PC-3 (cell line): ENCODE results near the gene TIGD2. TPM values are rescaled to one million over a fixed set of nuclear protein-coding genes. Genes with fewer than 3 reads are reported as not detected.

Source experiments
- ATAC-seq: fragments of 200-7000 bp; cut with Tn5 transposase; 2 replicates; pipeline ENCODE4 v1.9.1; 2020; ENCODE audit warnings: mild to moderate bottlenecking, moderate library complexity
- BruUV-seq: library from RNA; stranded (reverse); fragments of 400-500 nt; replicated peaks from 2 replicates; lab custom pipeline; 2021; lab: Mats Ljungman, UMichigan
- CTCF ChIA-PET: fragments of 300-600 bp; sonication (Branson Sonifier 250); formaldehyde crosslinking; loops from one replicate; lab custom pipeline; 2022; ENCODE audit warnings: antibody characterized with exemption; lab: Charles Lee
- POLR2A ChIA-PET: fragments of 300-600 bp; sonication (Branson Sonifier 250); formaldehyde crosslinking; loops from one replicate; lab custom pipeline; 2022; ENCODE audit warnings: antibody characterized with exemption; ENCODE audit not compliant: unreplicated experiment; lab: Charles Lee
- DNase-seq: peaks from one replicate; pipeline ENCODE4 v3.0.0-alpha.2; 2015
- H2AFZ ChIP-seq: fragments of 300-600 bp; sonication (generic); 2 replicates; pipeline ENCODE4 v1.6.0; 2016; ENCODE audit warnings: antibody characterized with exemption, low read length
- H3F3A ChIP-seq: fragments of 300-600 bp; sonication (generic); one replicate; pipeline ENCODE4 v1.6.0; 2017; ENCODE audit warnings: antibody characterized with exemption, low read length, control low read depth, mild to moderate bottlenecking; ENCODE audit not compliant: unreplicated experiment
- H3K27ac ChIP-seq: fragments of 300-600 bp; sonication (generic); 2 replicates; pipeline ENCODE4 v1.5.1; 2016; ENCODE audit warnings: mild to moderate bottlenecking, low read length
- H3K27me3 ChIP-seq: fragments of 300-600 bp; sonication (generic); 2 replicates; pipeline ENCODE4 v1.6.1; 2016; ENCODE audit warnings: low read length, mixed read lengths
- H3K36me3 ChIP-seq: fragments of 300-600 bp; sonication (generic); 2 replicates; pipeline ENCODE4 v1.6.1; 2016; ENCODE audit warnings: low read depth, mixed run types, low read length, mixed read lengths
- H3K4me1 ChIP-seq: fragments of 300-600 bp; sonication (generic); 2 replicates; pipeline ENCODE4 v1.5.1; 2016; ENCODE audit warnings: low read length; ENCODE audit not compliant: insufficient read depth
- H3K4me2 ChIP-seq: fragments of 300-600 bp; sonication (generic); 2 replicates; pipeline ENCODE4 v1.6.0; 2016; ENCODE audit warnings: low read length
- H3K4me3 ChIP-seq: fragments of 300-600 bp; sonication (generic); 2 replicates; pipeline ENCODE4 v1.5.1; 2016; ENCODE audit warnings: mild to moderate bottlenecking, low read length, mixed read lengths
- H3K79me2 ChIP-seq: fragments of 300-600 bp; sonication (generic); 2 replicates; pipeline ENCODE4 v1.6.1; 2017; ENCODE audit warnings: low read length, mixed read lengths
- H3K9ac ChIP-seq: fragments of 300-600 bp; sonication (generic); 2 replicates; pipeline ENCODE4 v1.6.0; 2016; ENCODE audit warnings: mild to moderate bottlenecking, low read length
- H3K9me2 ChIP-seq: fragments of 300-600 bp; sonication (generic); replicated peaks from 2 replicates; pipeline ENCODE4 v1.6.1; 2016; ENCODE audit warnings: mixed run types, low read length, mixed read lengths
- H3K9me3 ChIP-seq: fragments of 300-600 bp; sonication (generic); 2 replicates; pipeline ENCODE4 v1.6.1; 2016; ENCODE audit warnings: low read length, mixed read lengths
- H4K20me1 ChIP-seq: fragments of 300-600 bp; sonication (generic); 2 replicates; pipeline ENCODE4 v1.6.1; 2016; ENCODE audit warnings: low read length, mixed read lengths
- EZH2 ChIP-seq: fragments of 300-600 bp; sonication (generic); IDR thresholded peaks from one replicate; pipeline ENCODE4 v1.6.1; 2017; ENCODE audit warnings: antibody characterized with exemption, mild to moderate bottlenecking, low read length; ENCODE audit not compliant: unreplicated experiment
- EZH2phosphoT487 ChIP-seq: fragments of 300-600 bp; sonication (generic); IDR thresholded peaks from 2 replicates; pipeline ENCODE4 v1.6.1; 2018; ENCODE audit warnings: mild to moderate bottlenecking, antibody characterized with exemption, low read length, borderline replicate concordance
- intact Hi-C: fragments of 100-400 bp; cut with micrococcal nuclease; formaldehyde crosslinking; loops from 2 replicates; pipeline ENCODE4 v1.9.0; 2023
- total RNA-seq: library from RNA; depleted of rRNA; stranded (reverse); fragments of >200 nt; gene quantifications from 2 replicates; pipeline ENCODE4 v1.2.3, GENCODE V29; 2014
- TF ChIP-seq, protein P1 (sequence below): fragments of 300-600 bp; sonication (generic); conservative IDR thresholded peaks from 2 replicates; pipeline ENCODE4 v1.5.1; 2017; ENCODE audit warnings: antibody characterized with exemption, low read depth, mild to moderate bottlenecking, low read length

TIGD2 gene
- total RNA-seq, 1 experiment from 2014 or later = 5.4 TPM

DNA sequence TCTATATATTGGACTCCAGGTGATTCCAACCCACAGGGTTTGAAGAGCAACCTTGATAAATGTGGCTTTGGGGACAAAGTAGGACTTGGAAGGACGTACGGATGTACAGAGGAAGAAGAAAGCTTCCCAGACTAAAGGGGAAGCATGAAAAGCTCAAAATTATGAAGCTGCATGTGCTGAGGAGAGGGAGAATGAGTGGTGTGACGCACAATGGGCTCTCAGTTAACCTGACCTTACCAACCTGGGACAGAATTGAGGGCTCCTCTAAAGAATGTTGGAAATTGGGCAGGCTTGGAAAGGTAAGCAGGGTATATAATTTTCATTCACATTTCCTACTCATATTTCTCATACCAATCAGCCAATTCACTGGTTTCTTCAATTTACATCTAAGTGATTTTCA lies 10.5 kb upstream of the TIGD2 start:
- ATAC-seq (no peak), DNase-seq (no peak)
- Histone ChIP-seq H3F3A (no peaks in the 10 kb centered on the region), H3K27me3 (no peaks in the 10 kb centered on the region), H3K4me3 (no peak overlapping the region), H2AFZ (no peak overlapping the region), H3K9me3 (no peaks in the 10 kb centered on the region), H3K9me2 (no peaks in the 10 kb centered on the region), H3K27ac (no peak overlapping the region), H3K4me1 (no peaks in the 10 kb centered on the region), H4K20me1 (no peaks in the 10 kb centered on the region), H3K4me2 (no peak overlapping the region), H3K36me3 (no peaks in the 10 kb centered on the region), H3K9ac (no peak overlapping the region), H3K79me2 (no peaks in the 10 kb centered on the region)
- intact Hi-C loops = no loop called here
- no TSS peak for BruUV-seq
- POLR2A ChIA-PET = no interaction called here
- no peak for TF ChIP-seq EZH2
- no peak for TF ChIP-seq EZH2phosphoT487
- TF ChIP-seq, protein P1, sequence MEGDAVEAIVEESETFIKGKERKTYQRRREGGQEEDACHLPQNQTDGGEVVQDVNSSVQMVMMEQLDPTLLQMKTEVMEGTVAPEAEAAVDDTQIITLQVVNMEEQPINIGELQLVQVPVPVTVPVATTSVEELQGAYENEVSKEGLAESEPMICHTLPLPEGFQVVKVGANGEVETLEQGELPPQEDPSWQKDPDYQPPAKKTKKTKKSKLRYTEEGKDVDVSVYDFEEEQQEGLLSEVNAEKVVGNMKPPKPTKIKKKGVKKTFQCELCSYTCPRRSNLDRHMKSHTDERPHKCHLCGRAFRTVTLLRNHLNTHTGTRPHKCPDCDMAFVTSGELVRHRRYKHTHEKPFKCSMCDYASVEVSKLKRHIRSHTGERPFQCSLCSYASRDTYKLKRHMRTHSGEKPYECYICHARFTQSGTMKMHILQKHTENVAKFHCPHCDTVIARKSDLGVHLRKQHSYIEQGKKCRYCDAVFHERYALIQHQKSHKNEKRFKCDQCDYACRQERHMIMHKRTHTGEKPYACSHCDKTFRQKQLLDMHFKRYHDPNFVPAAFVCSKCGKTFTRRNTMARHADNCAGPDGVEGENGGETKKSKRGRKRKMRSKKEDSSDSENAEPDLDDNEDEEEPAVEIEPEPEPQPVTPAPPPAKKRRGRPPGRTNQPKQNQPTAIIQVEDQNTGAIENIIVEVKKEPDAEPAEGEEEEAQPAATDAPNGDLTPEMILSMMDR = no peak
- CTCF ChIA-PET = no interaction called here

DNA sequence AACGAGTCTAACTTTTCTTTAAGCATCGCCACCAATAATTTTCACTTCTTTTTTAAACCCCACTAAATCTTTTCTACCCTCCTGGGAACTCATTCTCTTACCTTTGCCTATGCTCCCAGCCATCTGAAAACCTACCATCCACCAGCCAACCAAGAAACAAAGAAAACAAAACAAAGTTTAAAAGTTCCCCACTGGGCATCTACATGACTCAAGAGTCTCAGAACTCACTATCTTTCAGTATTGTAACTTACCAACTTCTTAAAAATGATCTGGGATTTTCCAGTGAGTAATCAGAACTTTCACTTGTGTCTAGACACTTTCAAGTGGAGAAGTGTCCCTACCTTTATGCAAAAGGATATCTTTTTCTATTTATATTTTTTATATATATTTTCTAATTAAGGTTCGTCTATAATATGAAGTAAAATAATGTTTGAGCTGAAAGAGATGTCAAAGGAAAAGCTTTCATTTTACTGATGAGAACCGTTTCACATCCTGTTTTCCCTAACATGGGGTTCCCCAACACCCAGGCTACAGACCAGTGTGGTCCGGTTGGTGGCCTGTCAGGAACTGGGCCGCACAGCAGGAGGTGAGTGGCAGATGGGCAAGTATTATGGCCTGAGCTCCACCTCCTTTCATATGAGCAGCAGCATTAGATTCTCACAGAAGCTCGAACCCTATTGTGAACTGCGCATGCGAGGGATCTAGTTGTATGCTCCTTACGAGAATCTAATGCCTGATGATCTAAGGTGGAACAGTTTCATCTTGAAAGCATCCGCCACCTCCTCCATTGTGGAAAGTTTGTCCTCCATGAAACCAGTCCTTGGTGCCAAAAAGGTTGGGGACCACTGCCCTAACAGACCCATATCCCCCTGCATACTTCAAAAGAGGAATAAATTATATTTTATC lies 9.8 kb upstream of the TIGD2 start:
- ATAC-seq = no peak
- Histone ChIP-seq H3F3A (no peaks in the 10 kb centered on the region), H3K4me1 (no peaks in the 10 kb centered on the region), H3K79me2 (no peaks in the 10 kb centered on the region), H3K36me3 (no peaks in the 10 kb centered on the region), H3K4me3 (no peak overlapping the region), H2AFZ (no peak overlapping the region), H3K9me2 (no peaks in the 10 kb centered on the region), H3K9ac (no peak overlapping the region), H4K20me1 (no peaks in the 10 kb centered on the region), H3K4me2 (no peak overlapping the region), H3K27ac (no peak overlapping the region), H3K9me3 (no peaks in the 10 kb centered on the region), H3K27me3 (no peaks in the 10 kb centered on the region)
- CTCF ChIA-PET = no interaction called here
- intact Hi-C loops = no loop called here
- BruUV-seq = no TSS peak
- DNase-seq = no peak
- no peak for TF ChIP-seq EZH2phosphoT487
- POLR2A ChIA-PET = no interaction called here

DNA sequence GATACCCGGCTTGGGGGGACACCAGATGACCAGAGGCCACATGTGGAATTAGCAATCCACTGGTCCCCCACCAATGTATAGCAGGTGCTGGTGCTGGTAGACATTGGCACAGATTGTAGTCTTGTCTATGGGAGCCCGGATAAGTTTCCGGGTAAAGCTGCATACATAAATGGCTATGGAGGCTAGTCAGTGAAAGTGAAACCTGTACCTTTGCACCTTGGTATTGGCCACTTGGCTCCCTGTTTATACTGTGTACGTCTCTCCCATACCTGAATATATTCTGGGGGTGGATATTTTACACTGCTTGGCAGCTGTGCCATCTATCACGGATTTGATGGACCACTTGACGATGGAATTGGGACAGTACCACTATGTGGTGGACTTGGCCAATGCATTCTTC lies 5.6 kb upstream of the TIGD2 start:
- Histone ChIP-seq H4K20me1 (no peaks in the 10 kb centered on the region), H3K4me1 (0 out of 2 replicates have a peak, but pooled peaks cover 6% of the 10 kb centered on the region), H3K9me3 (no peaks in the 10 kb centered on the region), H3K9me2 (no peaks in the 10 kb centered on the region), H3K4me2 (no peak overlapping the region), H3K27ac (no peak overlapping the region), H3K27me3 (peaks cover 5% of the 10 kb centered on the region; the same call in 1 of the 2 replicates), H3K36me3 (no peaks in the 10 kb centered on the region), H3F3A (no peaks in the 10 kb centered on the region), H3K4me3 (no peak overlapping the region), H3K9ac (no peak overlapping the region), H3K79me2 (no peaks in the 10 kb centered on the region), H2AFZ (no peak overlapping the region)
- TF ChIP-seq, protein P1 = no peak
- ChIA-PET POLR2A (no interaction called here), CTCF (no interaction called here)
- intact Hi-C loops = no loop called here
- no TSS peak for BruUV-seq
- DNase-seq (no peak), ATAC-seq (no peak)
